Heart left ventricle (tissue), 13 donors: ENCODE data around the gene ESR2.

Experiments used
- POLR2A ChIP-seq, 2 donors: fragments of 450-650 bp; IDR thresholded peaks; one replicate each; pipeline ENCODE4 v1.6.1; 2017; ENCODE audit warnings: antibody characterized with exemption in 2 of 2, mild to moderate bottlenecking in 2 of 2, moderate library complexity in 2 of 2
- TF ChIP-seq, protein P1 (sequence below), 12 donors: fragments of 200-600 bp; sonication (generic) in 4 of 12; IDR thresholded peaks; one replicate each; pipeline versions ENCODE4 v1.5.0 to v1.8.0; 2018 to 2022; ENCODE audit warnings: antibody characterized with exemption in 12 of 12, mild to moderate bottlenecking in 5 of 12
- donor health status: ischemic (EF 13 %, LVEDD 7.1; RV severe dilation, severe dysfunction).
- donor health status: DM: no; HTN: yes; CAD: no.
- donor health status: DM: no; HTN: no; CAD: no.
- donor health status: ischemic (EF 25% LVEDD 6.9; RV normal size, moderate dysfunction).
- donor health status: ischemic (EF 25% LVEDD 5.7; RV mildly dilated, moderate dysfunction).
- donor health status: ischemic (EF 35%, LVEDD 5.7; RV mildly dilated, moderate dysfunction).
- donor health status: nonischemic (EF 11% LVEDD 7.7; RV severe dilation, severe dysfunction).
- donor health status: DM: yes; HTN: yes; CAD: no.
- donor health status: PGD.
- donor health status: ischemic (EF 29% LVEDD 5.4; RV normal size, mild dysfunction).
- donor health status: nonischemic (EF 23%, LVEDD 6.1; RV moderate dilation, normal function).

DNA sequence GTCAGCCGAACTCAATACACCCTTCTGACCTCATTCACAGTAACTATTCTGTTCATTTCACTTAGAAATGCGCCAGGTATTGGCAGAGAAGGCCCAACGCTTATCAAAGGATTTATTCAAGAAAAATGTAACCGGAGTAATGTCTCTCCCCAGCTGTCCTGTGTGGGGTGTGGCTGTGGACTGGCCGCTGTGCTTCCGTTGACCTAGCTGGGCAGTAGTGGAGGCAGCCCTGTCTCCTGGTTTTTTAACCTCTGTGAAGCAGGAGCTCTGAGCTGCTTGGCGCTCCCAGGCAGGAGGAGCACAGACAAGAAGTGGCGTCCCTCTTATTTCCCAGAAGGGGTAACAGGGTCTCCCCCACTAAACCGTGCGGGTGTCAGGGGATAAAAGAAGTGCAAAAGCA is 85.2 kb downstream of the ESR2 start:
- TF ChIP-seq, protein P1, sequence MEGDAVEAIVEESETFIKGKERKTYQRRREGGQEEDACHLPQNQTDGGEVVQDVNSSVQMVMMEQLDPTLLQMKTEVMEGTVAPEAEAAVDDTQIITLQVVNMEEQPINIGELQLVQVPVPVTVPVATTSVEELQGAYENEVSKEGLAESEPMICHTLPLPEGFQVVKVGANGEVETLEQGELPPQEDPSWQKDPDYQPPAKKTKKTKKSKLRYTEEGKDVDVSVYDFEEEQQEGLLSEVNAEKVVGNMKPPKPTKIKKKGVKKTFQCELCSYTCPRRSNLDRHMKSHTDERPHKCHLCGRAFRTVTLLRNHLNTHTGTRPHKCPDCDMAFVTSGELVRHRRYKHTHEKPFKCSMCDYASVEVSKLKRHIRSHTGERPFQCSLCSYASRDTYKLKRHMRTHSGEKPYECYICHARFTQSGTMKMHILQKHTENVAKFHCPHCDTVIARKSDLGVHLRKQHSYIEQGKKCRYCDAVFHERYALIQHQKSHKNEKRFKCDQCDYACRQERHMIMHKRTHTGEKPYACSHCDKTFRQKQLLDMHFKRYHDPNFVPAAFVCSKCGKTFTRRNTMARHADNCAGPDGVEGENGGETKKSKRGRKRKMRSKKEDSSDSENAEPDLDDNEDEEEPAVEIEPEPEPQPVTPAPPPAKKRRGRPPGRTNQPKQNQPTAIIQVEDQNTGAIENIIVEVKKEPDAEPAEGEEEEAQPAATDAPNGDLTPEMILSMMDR (IDR thresholded peaks at IDR 0.05): no peak
- no peak for TF ChIP-seq POLR2A (IDR thresholded peaks at IDR 0.05)
